ENCODE results near the gene SETDB1. TPM values are rescaled to one million over a fixed set of nuclear protein-coding genes. Genes with fewer than 3 reads are reported as not detected.
A peak's percentile ranks its signal among the peaks of the same experiment; 100 is the strongest.

Gene SETDB1
- total and polyA plus RNA-seq, 2 donors from 2014 or later = 12.1 to 51.6 TPM

DNA sequence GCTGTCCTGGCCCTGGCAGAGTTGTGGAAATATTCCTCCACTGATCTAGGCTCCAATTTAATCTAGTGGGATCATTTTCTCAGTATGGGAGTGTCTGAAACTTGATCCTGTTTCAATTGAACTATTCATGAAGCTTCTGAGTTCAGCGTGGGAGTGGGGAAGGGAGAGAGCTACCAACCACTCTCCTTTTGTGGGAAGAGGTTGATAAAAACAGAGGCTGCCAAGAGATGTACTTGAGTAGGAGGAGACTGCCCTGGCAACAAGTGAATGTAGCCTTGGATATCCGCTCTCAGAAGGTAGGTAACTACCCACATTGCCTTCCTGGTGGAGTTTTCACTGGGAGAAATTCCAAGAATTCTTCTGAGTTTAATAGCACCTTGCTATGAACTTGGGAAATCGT is 39.1 kb upstream of the SETDB1 start, which contains the start of gene CTXND2:
Gene CTXND2, plus strand, starts transcription at position 119 of the 400 bp plus-strand sequence. CDS start 25,179 bp downstream, outside the sequence.
- FAIRE-seq (no peak), DNase-seq (peak in 3 of 5 donors; percentile 17 to 56 (median 48))
- Histone ChIP-seq H3K9ac (ENCODE audit: low read length in 3 of 3) (no peak within 1 kb of the TSS), H3K9me3 (ENCODE audit: control insufficient read depth in 2 of 3, insufficient read depth in 1 of 3, low read length in 3 of 3) (no peaks in the 10 kb centered on the region), H3K4me3 (ENCODE audit: low read length in 3 of 3) (no peak within 1 kb of the TSS), H3K36me3 (ENCODE audit: control insufficient read depth in 2 of 3, insufficient read depth in 3 of 3, low read length in 3 of 3) (no peaks in the 10 kb centered on the region), H3K4me1 (ENCODE audit: control insufficient read depth in 2 of 3, insufficient read depth in 2 of 3, low read depth in 1 of 3, low read length in 3 of 3) (no peaks in the 10 kb centered on the region), H3K27ac (ENCODE audit: low read depth in 2 of 2, low read length in 2 of 2) (no peak within 1 kb of the TSS), H3K27me3 (ENCODE audit: control insufficient read depth, insufficient read depth, low read length) (no peaks in the 10 kb centered on the region)
- intact Hi-C loops (cut with DNase I) = no loop called here
- TF ChIP-seq, protein P1, sequence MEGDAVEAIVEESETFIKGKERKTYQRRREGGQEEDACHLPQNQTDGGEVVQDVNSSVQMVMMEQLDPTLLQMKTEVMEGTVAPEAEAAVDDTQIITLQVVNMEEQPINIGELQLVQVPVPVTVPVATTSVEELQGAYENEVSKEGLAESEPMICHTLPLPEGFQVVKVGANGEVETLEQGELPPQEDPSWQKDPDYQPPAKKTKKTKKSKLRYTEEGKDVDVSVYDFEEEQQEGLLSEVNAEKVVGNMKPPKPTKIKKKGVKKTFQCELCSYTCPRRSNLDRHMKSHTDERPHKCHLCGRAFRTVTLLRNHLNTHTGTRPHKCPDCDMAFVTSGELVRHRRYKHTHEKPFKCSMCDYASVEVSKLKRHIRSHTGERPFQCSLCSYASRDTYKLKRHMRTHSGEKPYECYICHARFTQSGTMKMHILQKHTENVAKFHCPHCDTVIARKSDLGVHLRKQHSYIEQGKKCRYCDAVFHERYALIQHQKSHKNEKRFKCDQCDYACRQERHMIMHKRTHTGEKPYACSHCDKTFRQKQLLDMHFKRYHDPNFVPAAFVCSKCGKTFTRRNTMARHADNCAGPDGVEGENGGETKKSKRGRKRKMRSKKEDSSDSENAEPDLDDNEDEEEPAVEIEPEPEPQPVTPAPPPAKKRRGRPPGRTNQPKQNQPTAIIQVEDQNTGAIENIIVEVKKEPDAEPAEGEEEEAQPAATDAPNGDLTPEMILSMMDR (IDR thresholded peaks at IDR 0.05; ENCODE audit: borderline replicate concordance, extremely low read depth, insufficient read depth) = no peak

DNA sequence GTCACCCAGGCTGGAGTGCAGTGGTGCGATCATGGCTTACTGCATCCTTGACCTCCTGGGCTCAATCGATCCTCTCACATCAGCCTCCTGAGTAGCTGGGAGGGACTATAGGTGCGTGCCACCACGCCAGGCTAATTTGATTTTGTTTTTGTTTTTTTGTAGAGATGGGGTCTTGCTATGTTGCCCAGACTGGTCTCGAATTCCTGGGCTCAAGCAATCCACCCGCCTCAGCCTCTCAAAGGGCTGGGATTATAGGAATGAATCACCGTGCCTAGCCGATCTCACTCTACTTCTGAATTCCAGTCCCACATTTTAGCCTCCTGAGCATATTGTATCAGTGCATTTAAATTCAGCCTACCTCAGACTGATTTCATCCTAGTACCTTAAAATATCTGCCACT is 37.4 kb upstream of the SETDB1 start:
- no peak overlapping the region for H3K4me3 ChIP-seq (ENCODE audit: low read length in 3 of 3)
- no peak for DNase-seq
- no peak overlapping the region for H3K9ac ChIP-seq (ENCODE audit: low read length in 3 of 3)
- H3K36me3 ChIP-seq (ENCODE audit: control insufficient read depth in 2 of 3, insufficient read depth in 3 of 3, low read length in 3 of 3) = no peaks in the 10 kb centered on the region
- H3K27me3 ChIP-seq (ENCODE audit: control insufficient read depth, insufficient read depth, low read length) = no peaks in the 10 kb centered on the region
- H3K4me1 ChIP-seq (ENCODE audit: control insufficient read depth in 2 of 3, insufficient read depth in 2 of 3, low read depth in 1 of 3, low read length in 3 of 3) = no peaks in the 10 kb centered on the region
- no peak for FAIRE-seq
- TF ChIP-seq, protein P1 (IDR thresholded peaks at IDR 0.05; ENCODE audit: borderline replicate concordance, extremely low read depth, insufficient read depth) = no peak
- intact Hi-C loops (cut with DNase I) = no loop called here
- H3K9me3 ChIP-seq (ENCODE audit: control insufficient read depth in 2 of 3, insufficient read depth in 1 of 3, low read length in 3 of 3) = no peaks in the 10 kb centered on the region
- no peak overlapping the region for H3K27ac ChIP-seq (ENCODE audit: low read depth in 2 of 2, low read length in 2 of 2)

DNA sequence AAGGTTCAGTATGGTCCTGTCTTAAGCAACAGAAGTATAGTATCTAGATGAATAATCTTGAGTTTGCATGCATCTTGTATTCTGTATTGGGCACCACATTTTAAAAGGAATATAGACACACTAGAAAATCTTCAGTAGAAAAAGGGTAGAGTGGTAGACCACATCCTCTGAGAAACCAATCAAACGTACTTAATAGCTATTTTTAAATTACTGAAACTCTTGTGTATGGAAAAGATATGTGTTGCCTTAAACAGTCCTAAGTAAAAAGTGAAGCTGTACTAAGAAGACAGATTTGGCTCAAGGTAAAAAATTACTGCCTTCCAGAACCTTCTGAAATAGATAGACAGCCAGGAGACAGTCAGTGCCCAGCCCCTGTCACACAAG is 36.1 kb upstream of the SETDB1 start:
- Histone ChIP-seq H3K4me3 (ENCODE audit: low read length in 3 of 3) (no peak overlapping the region), H3K4me1 (ENCODE audit: control insufficient read depth in 2 of 3, insufficient read depth in 2 of 3, low read depth in 1 of 3, low read length in 3 of 3) (no peaks in the 10 kb centered on the region), H3K27me3 (ENCODE audit: control insufficient read depth, insufficient read depth, low read length) (no peaks in the 10 kb centered on the region), H3K9ac (ENCODE audit: low read length in 3 of 3) (no peak overlapping the region), H3K9me3 (ENCODE audit: control insufficient read depth in 2 of 3, insufficient read depth in 1 of 3, low read length in 3 of 3) (no peaks in the 10 kb centered on the region), H3K36me3 (ENCODE audit: control insufficient read depth in 2 of 3, insufficient read depth in 3 of 3, low read length in 3 of 3) (no peaks in the 10 kb centered on the region), H3K27ac (ENCODE audit: low read depth in 2 of 2, low read length in 2 of 2) (no peak overlapping the region)
- TF ChIP-seq, protein P1 (IDR thresholded peaks at IDR 0.05; ENCODE audit: borderline replicate concordance, extremely low read depth, insufficient read depth) = no peak
- intact Hi-C loops (cut with DNase I) = no loop called here
- FAIRE-seq (no peak), DNase-seq (no peak)

DNA sequence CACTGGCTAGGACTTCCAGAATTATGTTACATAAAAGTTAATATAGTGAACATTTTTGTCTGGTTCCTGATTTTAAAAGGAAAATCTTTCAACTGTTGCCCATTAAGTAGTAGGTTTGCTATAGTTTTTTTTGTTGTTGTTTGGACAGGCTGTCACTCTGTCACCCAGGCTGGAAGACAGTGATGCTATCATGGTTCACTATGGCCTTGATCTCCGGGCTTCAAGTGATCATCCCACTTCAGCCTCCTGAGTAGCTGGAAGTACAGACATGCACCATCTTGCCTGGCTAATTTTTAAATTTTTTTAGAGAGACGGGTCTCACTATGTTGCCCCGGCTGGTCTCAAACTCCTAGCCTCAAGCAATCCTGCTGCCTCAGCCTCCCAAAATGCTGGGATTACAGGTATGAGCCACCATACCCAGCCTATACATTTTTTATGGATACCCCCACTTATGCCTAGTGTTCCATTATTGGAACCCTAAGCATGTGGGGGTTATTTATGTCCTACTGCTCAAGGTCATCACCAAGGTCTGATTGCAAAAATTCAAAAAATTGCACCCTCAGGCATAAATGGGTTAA is 32.7 kb upstream of the SETDB1 start:
- H3K27me3 ChIP-seq (ENCODE audit: control insufficient read depth, insufficient read depth, low read length) = no peaks in the 10 kb centered on the region
- H3K36me3 ChIP-seq (ENCODE audit: control insufficient read depth in 2 of 3, insufficient read depth in 3 of 3, low read length in 3 of 3) = no peaks in the 10 kb centered on the region
- intact Hi-C loops (cut with DNase I) = no loop called here
- TF ChIP-seq, protein P1 (IDR thresholded peaks at IDR 0.05; ENCODE audit: borderline replicate concordance, extremely low read depth, insufficient read depth) = no peak
- H3K9me3 ChIP-seq (ENCODE audit: control insufficient read depth in 2 of 3, insufficient read depth in 1 of 3, low read length in 3 of 3) = no peaks in the 10 kb centered on the region
- H3K4me1 ChIP-seq (ENCODE audit: control insufficient read depth in 2 of 3, insufficient read depth in 2 of 3, low read depth in 1 of 3, low read length in 3 of 3) = no peaks in the 10 kb centered on the region
- H3K9ac ChIP-seq (ENCODE audit: low read length in 3 of 3) = no peak overlapping the region
- FAIRE-seq = no peak
- H3K27ac ChIP-seq (ENCODE audit: low read depth in 2 of 2, low read length in 2 of 2) = no peak overlapping the region
- no peak overlapping the region for H3K4me3 ChIP-seq (ENCODE audit: low read length in 3 of 3)
- DNase-seq = no peak

Measured in kidney (tissue), 14 donors.